ENCODE data around the gene MYPOP.
A peak's percentile ranks its signal among the peaks of the same experiment; 100 is the strongest.

The MYPOP gene

GRCh38 chr19:45901912-45902650 is at the start of gene MYPOP:
TSS of gene MYPOP (minus strand) at chr19:45902613. CDS start at chr19:45901773, 840 bp downstream.
- no peak for DNase-seq

- DNase-seq, result no peak
Observed at GRCh38 chr19:45947926-45948325, 45.5 kb upstream of the MYPOP start.

- DNase-seq, result no peak
Observed at GRCh38 chr19:45940515-45940805, 38.0 kb upstream of the MYPOP start.

GRCh38 chr19:45939792-45940514 is 37.5 kb upstream of the MYPOP start:
- no peak for DNase-seq

- no peak for DNase-seq
Observed at GRCh38 chr19:45938733-45939319, 36.4 kb upstream of the MYPOP start.

- no peak for DNase-seq
Observed at GRCh38 chr19:45935267-45935666, 32.9 kb upstream of the MYPOP start.

- no peak for DNase-seq
Observed at GRCh38 chr19:45934551-45935230, 32.3 kb upstream of the MYPOP start.

- no peak for DNase-seq
Observed at GRCh38 chr19:45933759-45934158, 31.3 kb upstream of the MYPOP start.

GRCh38 chr19:45931055-45931454 is 28.6 kb upstream of the MYPOP start:
- DNase-seq, result no peak

- DNase-seq, result no peak
Observed at GRCh38 chr19:45929247-45929646, 26.8 kb upstream of the MYPOP start.

GRCh38 chr19:45927565-45928261 is 25.3 kb upstream of the MYPOP start:
- DNase-seq, result peak; percentile 78 to 86

- no peak for DNase-seq
Observed at GRCh38 chr19:45924891-45925447, 22.6 kb upstream of the MYPOP start.

- no peak for DNase-seq
Observed at GRCh38 chr19:45922281-45922680, 19.9 kb upstream of the MYPOP start.

GRCh38 chr19:45920458-45920857 is 18.0 kb upstream of the MYPOP start:
- DNase-seq, result no peak

- no peak for DNase-seq
Observed at GRCh38 chr19:45919678-45920077, 17.3 kb upstream of the MYPOP start.

GRCh38 chr19:45918721-45919120 is 16.3 kb upstream of the MYPOP start:
- no peak for DNase-seq

GRCh38 chr19:45917421-45918091 is 15.1 kb upstream of the MYPOP start:
- no peak for DNase-seq

GRCh38 chr19:45913874-45914830 is 11.7 kb upstream of the MYPOP start, which contains the start of gene NANOS2:
TSS of gene NANOS2 (minus strand) at chr19:45914778. CDS start at chr19:45914693, 85 bp downstream.
- no peak for DNase-seq

GRCh38 chr19:45911291-45911690 is 8.9 kb upstream of the MYPOP start:
- no peak for DNase-seq

- no peak for DNase-seq
Observed at GRCh38 chr19:45908956-45909355, 6.5 kb upstream of the MYPOP start.

GRCh38 chr19:45906221-45906620 is 3.8 kb upstream of the MYPOP start:
- no peak for DNase-seq
